Central memory CD8-positive, alpha-beta T cell (primary cell): ENCODE data around the gene MVD.

ENCODE experiments used
- ATAC-seq: fragments of 150-1000 bp; cut with Tn5 transposase; replicated peaks from 2 replicates; pipeline ENCODE4 v1.10.0; 2022; ENCODE audit warnings: mild to moderate bottlenecking, moderate FRiP score, moderate number of reproducible peaks; ENCODE audit not compliant: poor library complexity, severe bottlenecking; ENCODE audit errors: extremely low read depth
- DNase-seq, 2 donors: peaks; one replicate each; pipeline ENCODE4 v3.0.0; 2021; ENCODE audit warnings: low spot score in 2 of 2
- H3K27ac Mint-ChIP-seq: one replicate; pipeline ENCODE4 v1.8.0; 2022; ENCODE audit warnings: low read depth, mild to moderate bottlenecking, moderate library complexity, mixed read lengths
- H3K27me3 Mint-ChIP-seq: one replicate; pipeline ENCODE4 v1.8.0; 2022; ENCODE audit warnings: mixed read lengths
- H3K36me3 Mint-ChIP-seq: one replicate; pipeline ENCODE4 v1.8.0; 2022; ENCODE audit warnings: mild to moderate bottlenecking, moderate library complexity, mixed read lengths; ENCODE audit not compliant: insufficient read depth
- H3K4me1 Mint-ChIP-seq: one replicate; pipeline ENCODE4 v1.8.0; 2022; ENCODE audit warnings: mixed read lengths
- H3K4me3 Mint-ChIP-seq: one replicate; pipeline ENCODE4 v1.8.0; 2022; ENCODE audit warnings: mild to moderate bottlenecking, moderate library complexity, mixed read lengths
- H3K9me3 Mint-ChIP-seq: one replicate; pipeline ENCODE4 v1.8.0; 2022; ENCODE audit warnings: mixed read lengths

MVD gene

GRCh38 chr16:88702371-88703210 is 39.7 kb upstream of the MVD start:
- peak overlapping the region; percentile 96 for H3K27ac Mint-ChIP-seq
- ATAC-seq, result no peak
- H3K36me3 Mint-ChIP-seq, result peaks cover 42% of the 10 kb centered on the region
- no peaks in the 10 kb centered on the region for H3K27me3 Mint-ChIP-seq
- H3K4me3 Mint-ChIP-seq, result peak overlapping the region; percentile 94
- H3K9me3 Mint-ChIP-seq, result no peaks in the 10 kb centered on the region
- no peak for DNase-seq
- H3K4me1 Mint-ChIP-seq, result peaks cover 41% of the 10 kb centered on the region

- H3K4me3 Mint-ChIP-seq, result peak overlapping the region; percentile 94
- no peak for ATAC-seq
- H3K4me1 Mint-ChIP-seq, result peaks cover 33% of the 10 kb centered on the region
- peaks cover 43% of the 10 kb centered on the region for H3K36me3 Mint-ChIP-seq
- no peaks in the 10 kb centered on the region for H3K9me3 Mint-ChIP-seq
- H3K27me3 Mint-ChIP-seq, result no peaks in the 10 kb centered on the region
- DNase-seq, result no peak
- H3K27ac Mint-ChIP-seq, result peak overlapping the region; percentile 96
These were observed 38.9 kb upstream of the MVD start for GRCh38 chr16:88701581-88702370.

GRCh38 chr16:88700636-88701482 is 38.0 kb upstream of the MVD start:
- Mint-ChIP-seq H3K4me1 (peaks cover 33% of the 10 kb centered on the region), H3K36me3 (peaks cover 43% of the 10 kb centered on the region), H3K9me3 (no peaks in the 10 kb centered on the region), H3K27ac (peak overlapping the region; percentile 96), H3K27me3 (no peaks in the 10 kb centered on the region), H3K4me3 (peak overlapping the region; percentile 94)
- DNase-seq (peak; percentile 83 to 94), ATAC-seq (peak; percentile 78)

- Mint-ChIP-seq H3K36me3 (peaks cover 44% of the 10 kb centered on the region), H3K4me1 (peaks cover 30% of the 10 kb centered on the region), H3K4me3 (peak overlapping the region; percentile 94), H3K27ac (peak overlapping the region; percentile 96), H3K9me3 (no peaks in the 10 kb centered on the region), H3K27me3 (no peaks in the 10 kb centered on the region)
- no peak for DNase-seq
- no peak for ATAC-seq
These were observed 37.4 kb upstream of the MVD start for GRCh38 chr16:88700322-88700635.

- Mint-ChIP-seq H3K4me1 (peaks cover 23% of the 10 kb centered on the region), H3K27ac (peak overlapping the region; percentile 61), H3K27me3 (no peaks in the 10 kb centered on the region), H3K9me3 (no peaks in the 10 kb centered on the region), H3K36me3 (peaks cover 43% of the 10 kb centered on the region), H3K4me3 (peak overlapping the region; percentile 94)
- DNase-seq (no peak), ATAC-seq (no peak)
These were observed 36.3 kb upstream of the MVD start for GRCh38 chr16:88699180-88699579.

GRCh38 chr16:88698646-88699045 is 35.8 kb upstream of the MVD start:
- Mint-ChIP-seq H3K36me3 (peaks cover 39% of the 10 kb centered on the region), H3K4me1 (peaks cover 18% of the 10 kb centered on the region), H3K27me3 (no peaks in the 10 kb centered on the region), H3K9me3 (no peaks in the 10 kb centered on the region), H3K4me3 (no peak overlapping the region), H3K27ac (no peak overlapping the region)
- ATAC-seq (no peak), DNase-seq (no peak)

- ATAC-seq (no peak), DNase-seq (no peak)
- peak overlapping the region; percentile 70 for H3K27ac Mint-ChIP-seq
- H3K4me3 Mint-ChIP-seq, result no peak overlapping the region
- H3K36me3 Mint-ChIP-seq, result peaks cover 39% of the 10 kb centered on the region
- no peaks in the 10 kb centered on the region for H3K9me3 Mint-ChIP-seq
- no peaks in the 10 kb centered on the region for H3K27me3 Mint-ChIP-seq
- H3K4me1 Mint-ChIP-seq, result peaks cover 11% of the 10 kb centered on the region
These were observed 35.1 kb upstream of the MVD start for GRCh38 chr16:88697831-88698615.

GRCh38 chr16:88697116-88697830 is 34.4 kb upstream of the MVD start:
- DNase-seq (no peak), ATAC-seq (no peak)
- H3K27ac Mint-ChIP-seq, result peak overlapping the region; percentile 70
- H3K9me3 Mint-ChIP-seq, result no peaks in the 10 kb centered on the region
- peaks cover 13% of the 10 kb centered on the region for H3K4me1 Mint-ChIP-seq
- no peaks in the 10 kb centered on the region for H3K27me3 Mint-ChIP-seq
- no peak overlapping the region for H3K4me3 Mint-ChIP-seq
- H3K36me3 Mint-ChIP-seq, result peaks cover 39% of the 10 kb centered on the region

- Mint-ChIP-seq H3K4me3 (no peak overlapping the region), H3K27me3 (no peaks in the 10 kb centered on the region), H3K36me3 (peaks cover 40% of the 10 kb centered on the region), H3K9me3 (no peaks in the 10 kb centered on the region), H3K4me1 (peaks cover 20% of the 10 kb centered on the region), H3K27ac (no peak overlapping the region)
- DNase-seq, result no peak
- ATAC-seq, result no peak
These were observed 33.5 kb upstream of the MVD start for GRCh38 chr16:88696441-88696840.

GRCh38 chr16:88695753-88696152 is 32.9 kb upstream of the MVD start:
- H3K27ac Mint-ChIP-seq, result no peak overlapping the region
- no peaks in the 10 kb centered on the region for H3K9me3 Mint-ChIP-seq
- ATAC-seq (no peak), DNase-seq (no peak)
- peaks cover 36% of the 10 kb centered on the region for H3K36me3 Mint-ChIP-seq
- no peak overlapping the region for H3K4me3 Mint-ChIP-seq
- H3K4me1 Mint-ChIP-seq, result peaks cover 23% of the 10 kb centered on the region
- H3K27me3 Mint-ChIP-seq, result no peaks in the 10 kb centered on the region

- Mint-ChIP-seq H3K4me1 (peaks cover 28% of the 10 kb centered on the region), H3K27ac (no peak overlapping the region), H3K9me3 (no peaks in the 10 kb centered on the region), H3K36me3 (peaks cover 30% of the 10 kb centered on the region), H3K4me3 (no peak overlapping the region), H3K27me3 (no peaks in the 10 kb centered on the region)
- no peak for DNase-seq
- no peak for ATAC-seq
These were observed 32.3 kb upstream of the MVD start for GRCh38 chr16:88695218-88695617.
